K562 (cell line): ENCODE data around the gene SCGB1D4. TPM values are rescaled to one million over a fixed set of nuclear protein-coding genes. Genes with fewer than 3 reads are reported as not detected.

Experiments
- ETV1 ChIP-seq: fragments of 450-650 bp; conservative IDR thresholded peaks from 2 replicates; pipeline ENCODE4 v1.6.1; 2016; ENCODE audit warnings: missing genetic modification characterization, control low read depth, low read depth, missing compliant biosample characterization
- IFI16 ChIP-seq: fragments of 250-450 bp; sonication (Bioruptor Pico); IDR thresholded peaks from 2 replicates; pipeline ENCODE4 v2.1.2; 2022; ENCODE audit warnings: mild to moderate bottlenecking, inconsistent platforms
- MAFF ChIP-seq: IDR thresholded peaks from 2 replicates; pipeline ENCODE4 v1.6.1; 2012; ENCODE audit warnings: low read length, improper control_type of control experiment
- NR2F6 ChIP-seq: fragments of 450-650 bp; formaldehyde crosslinking; IDR thresholded peaks from 2 replicates; pipeline ENCODE4 v1.4.0; 2020; ENCODE audit warnings: mild to moderate bottlenecking
- POLR2AphosphoS5 ChIP-seq: IDR thresholded peaks from 2 replicates; pipeline ENCODE4 v1.6.1; 2011; ENCODE audit warnings: mild to moderate bottlenecking, low read depth, low read length, moderate library complexity; ENCODE audit not compliant: control insufficient read depth, insufficient read depth
- SMARCA5 ChIP-seq: fragments of 450-650 bp; IDR thresholded peaks from 2 replicates; pipeline ENCODE4 v1.6.1; 2016
- SRSF1 ChIP-seq: fragments of 200-400 bp; formaldehyde crosslinking; IDR thresholded peaks from 2 replicates; pipeline ENCODE4 v1.6.1; 2017; ENCODE audit warnings: mild to moderate bottlenecking, low read depth, low read length, moderate library complexity
- ZBED1 ChIP-seq: IDR thresholded peaks from 2 replicates; pipeline ENCODE4 v1.6.1; 2014
- ZNF561 ChIP-seq: fragments of 450-650 bp; formaldehyde crosslinking; conservative IDR thresholded peaks from 2 replicates; pipeline ENCODE4 v1.4.0; 2020; ENCODE audit warnings: mild to moderate bottlenecking, moderate library complexity
- polyA plus RNA-seq, 8 experiments: library from polyadenylated mRNA; depleted of rRNA in 4 of 8; stranded (reverse) in 5 of 8; unstranded in 3 of 8; fragments of >200 nt; fragmentation: Nextera tagmentation in 2 of 8; fragmentation: Illumina TruSeq in 1 of 8; extraction: Ambion mirVana in 2 of 8; extraction: Trizol in 1 of 8; gene quantifications; 2 replicates each; pipeline versions ENCODE4 v1.2.1 to v1.2.3, GENCODE V29; 2011 to 2014; ENCODE audit warnings: inconsistent platforms in 1 of 8, missing spikeins in 1 of 8
- total RNA-seq, 7 experiments: library from RNA; depleted of rRNA in 6 of 7; stranded (reverse); fragments of >200 nt in 6 of 7; fragmentation: Illumina TruSeq in 2 of 7; extraction: Trizol in 2 of 7; gene quantifications; 2 replicates each; pipeline versions ENCODE4 v1.2.1 to v1.2.3, GENCODE V29; 2011 to 2021; ENCODE audit warnings: low replicate concordance in 1 of 7
- TF ChIP-seq, protein P1 (sequence below): sonication (generic); formaldehyde crosslinking; IDR thresholded peaks from 2 replicates; pipeline ENCODE4 v1.8.0; 2022; ENCODE audit warnings: mild to moderate bottlenecking, missing genetic modification reagents, borderline replicate concordance
- TF ChIP-seq, protein P2 (sequence below): sonication (generic); formaldehyde crosslinking; IDR thresholded peaks from 2 replicates; pipeline ENCODE4 v1.8.1; 2022; ENCODE audit warnings: missing genetic modification reagents
- TF ChIP-seq, protein P3 (sequence below), 3 experiments: fragments of 200-800 bp in 1 of 3; fragments of 250-450 bp in 1 of 3; fragments of 450-650 bp in 1 of 3; sonication (Bioruptor Pico) in 1 of 3; sonication (Bioruptor generic) in 1 of 3; formaldehyde crosslinking in 1 of 3; IDR thresholded peaks; 2 replicates each; pipeline versions ENCODE4 v1.6.1 to v1.8.0; 2016 to 2022; ENCODE audit warnings: mild to moderate bottlenecking in 2 of 3, missing genetic modification characterization in 2 of 3, missing compliant biosample characterization in 1 of 3, moderate library complexity in 1 of 3
- TF ChIP-seq, protein P4 (sequence below): sonication (generic); formaldehyde crosslinking; IDR thresholded peaks from 2 replicates; pipeline ENCODE4 v1.8.1; 2023; ENCODE audit warnings: mild to moderate bottlenecking, missing genetic modification reagents, moderate library complexity
- TF ChIP-seq, protein P5 (sequence below): fragments of 450-650 bp; IDR thresholded peaks from 2 replicates; pipeline ENCODE4 v1.6.1; 2016; ENCODE audit warnings: low read depth, mild to moderate bottlenecking, moderate library complexity

SCGB1D4 gene
- total and polyA plus RNA-seq, 9 of the 15 experiments (the other 6 are each of a cell fraction or from before 2014, with no cell fraction given): not detected

DNA sequence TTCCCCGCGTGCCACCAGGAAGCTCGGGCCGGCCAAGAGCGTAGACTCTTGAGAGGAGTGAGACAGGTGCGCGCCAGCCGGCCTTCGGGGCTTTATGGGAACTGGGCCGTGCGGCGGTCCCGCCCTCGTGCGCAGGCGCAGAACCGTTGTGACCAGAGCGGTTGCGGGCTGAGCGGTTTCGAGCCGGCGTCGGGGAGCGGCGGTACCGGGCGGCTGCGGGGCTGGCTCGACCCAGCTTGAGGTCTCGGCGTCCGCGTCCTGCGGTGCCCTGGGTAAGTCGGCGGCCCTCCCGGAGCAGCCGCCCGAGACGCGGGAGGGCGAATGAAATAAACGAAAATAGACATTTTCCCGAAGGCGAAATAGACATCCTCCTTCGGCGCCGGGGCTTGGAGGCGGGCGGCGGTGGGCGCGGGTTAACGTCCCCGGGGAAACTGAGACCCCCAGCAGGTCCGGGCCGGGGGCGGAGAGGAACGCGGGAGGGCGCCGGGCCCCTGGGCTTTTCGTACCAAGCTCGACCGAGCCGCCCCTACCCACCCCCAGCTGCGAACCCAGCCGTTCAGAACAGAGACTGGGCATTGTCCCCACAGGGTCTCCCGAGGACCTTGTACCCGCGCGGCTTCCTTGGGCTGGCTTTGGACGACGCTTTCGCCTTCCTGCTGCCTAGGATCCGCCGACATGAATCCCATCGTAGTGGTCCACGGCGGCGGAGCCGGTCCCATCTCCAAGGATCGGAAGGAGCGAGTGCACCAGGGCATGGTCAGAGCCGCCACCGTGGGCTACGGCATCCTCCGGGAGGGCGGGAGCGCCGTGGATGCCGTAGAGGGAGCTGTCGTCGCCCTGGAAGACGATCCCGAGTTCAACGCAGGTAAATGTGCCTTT is 38.7 kb upstream of the SCGB1D4 start, which contains the start of gene ASRGL1 (continued):
- TF ChIP-seq, protein P1, sequence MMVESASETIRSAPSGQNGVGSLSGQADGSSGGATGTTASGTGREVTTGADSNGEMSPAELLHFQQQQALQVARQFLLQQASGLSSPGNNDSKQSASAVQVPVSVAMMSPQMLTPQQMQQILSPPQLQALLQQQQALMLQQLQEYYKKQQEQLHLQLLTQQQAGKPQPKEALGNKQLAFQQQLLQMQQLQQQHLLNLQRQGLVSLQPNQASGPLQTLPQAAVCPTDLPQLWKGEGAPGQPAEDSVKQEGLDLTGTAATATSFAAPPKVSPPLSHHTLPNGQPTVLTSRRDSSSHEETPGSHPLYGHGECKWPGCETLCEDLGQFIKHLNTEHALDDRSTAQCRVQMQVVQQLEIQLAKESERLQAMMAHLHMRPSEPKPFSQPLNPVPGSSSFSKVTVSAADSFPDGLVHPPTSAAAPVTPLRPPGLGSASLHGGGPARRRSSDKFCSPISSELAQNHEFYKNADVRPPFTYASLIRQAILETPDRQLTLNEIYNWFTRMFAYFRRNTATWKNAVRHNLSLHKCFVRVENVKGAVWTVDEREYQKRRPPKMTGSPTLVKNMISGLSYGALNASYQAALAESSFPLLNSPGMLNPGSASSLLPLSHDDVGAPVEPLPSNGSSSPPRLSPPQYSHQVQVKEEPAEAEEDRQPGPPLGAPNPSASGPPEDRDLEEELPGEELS (CRISPR knock-in tag): no peak
- TF ChIP-seq ZBED1 (no peak), MAFF (no peak), ETV1 (no peak), ZNF561 (CRISPR knock-in tag) (no peak), NR2F6 (no peak), POLR2AphosphoS5 (no peak), SRSF1 (no peak), IFI16 (CRISPR knock-in tag) (no peak), SMARCA5 (no peak)
- TF ChIP-seq, protein P2, sequence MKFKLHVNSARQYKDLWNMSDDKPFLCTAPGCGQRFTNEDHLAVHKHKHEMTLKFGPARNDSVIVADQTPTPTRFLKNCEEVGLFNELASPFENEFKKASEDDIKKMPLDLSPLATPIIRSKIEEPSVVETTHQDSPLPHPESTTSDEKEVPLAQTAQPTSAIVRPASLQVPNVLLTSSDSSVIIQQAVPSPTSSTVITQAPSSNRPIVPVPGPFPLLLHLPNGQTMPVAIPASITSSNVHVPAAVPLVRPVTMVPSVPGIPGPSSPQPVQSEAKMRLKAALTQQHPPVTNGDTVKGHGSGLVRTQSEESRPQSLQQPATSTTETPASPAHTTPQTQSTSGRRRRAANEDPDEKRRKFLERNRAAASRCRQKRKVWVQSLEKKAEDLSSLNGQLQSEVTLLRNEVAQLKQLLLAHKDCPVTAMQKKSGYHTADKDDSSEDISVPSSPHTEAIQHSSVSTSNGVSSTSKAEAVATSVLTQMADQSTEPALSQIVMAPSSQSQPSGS (CRISPR knock-in tag): peak; percentile 50; the same call in 1 of the 2 replicates
- TF ChIP-seq, protein P3, sequence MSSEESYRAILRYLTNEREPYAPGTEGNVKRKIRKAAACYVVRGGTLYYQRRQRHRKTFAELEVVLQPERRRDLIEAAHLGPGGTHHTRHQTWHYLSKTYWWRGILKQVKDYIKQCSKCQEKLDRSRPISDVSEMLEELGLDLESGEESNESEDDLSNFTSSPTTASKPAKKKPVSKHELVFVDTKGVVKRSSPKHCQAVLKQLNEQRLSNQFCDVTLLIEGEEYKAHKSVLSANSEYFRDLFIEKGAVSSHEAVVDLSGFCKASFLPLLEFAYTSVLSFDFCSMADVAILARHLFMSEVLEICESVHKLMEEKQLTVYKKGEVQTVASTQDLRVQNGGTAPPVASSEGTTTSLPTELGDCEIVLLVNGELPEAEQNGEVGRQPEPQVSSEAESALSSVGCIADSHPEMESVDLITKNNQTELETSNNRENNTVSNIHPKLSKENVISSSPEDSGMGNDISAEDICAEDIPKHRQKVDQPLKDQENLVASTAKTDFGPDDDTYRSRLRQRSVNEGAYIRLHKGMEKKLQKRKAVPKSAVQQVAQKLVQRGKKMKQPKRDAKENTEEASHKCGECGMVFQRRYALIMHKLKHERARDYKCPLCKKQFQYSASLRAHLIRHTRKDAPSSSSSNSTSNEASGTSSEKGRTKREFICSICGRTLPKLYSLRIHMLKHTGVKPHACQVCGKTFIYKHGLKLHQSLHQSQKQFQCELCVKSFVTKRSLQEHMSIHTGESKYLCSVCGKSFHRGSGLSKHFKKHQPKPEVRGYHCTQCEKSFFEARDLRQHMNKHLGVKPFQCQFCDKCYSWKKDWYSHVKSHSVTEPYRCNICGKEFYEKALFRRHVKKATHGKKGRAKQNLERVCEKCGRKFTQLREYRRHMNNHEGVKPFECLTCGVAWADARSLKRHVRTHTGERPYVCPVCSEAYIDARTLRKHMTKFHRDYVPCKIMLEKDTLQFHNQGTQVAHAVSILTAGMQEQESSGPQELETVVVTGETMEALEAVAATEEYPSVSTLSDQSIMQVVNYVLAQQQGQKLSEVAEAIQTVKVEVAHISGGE (CRISPR knock-in tag; IDR thresholded peaks at IDR 0.05): peak in 2 of 3 experiments; percentile 23 to 89; a peak in 2 of 6 replicates
- TF ChIP-seq, protein P4, sequence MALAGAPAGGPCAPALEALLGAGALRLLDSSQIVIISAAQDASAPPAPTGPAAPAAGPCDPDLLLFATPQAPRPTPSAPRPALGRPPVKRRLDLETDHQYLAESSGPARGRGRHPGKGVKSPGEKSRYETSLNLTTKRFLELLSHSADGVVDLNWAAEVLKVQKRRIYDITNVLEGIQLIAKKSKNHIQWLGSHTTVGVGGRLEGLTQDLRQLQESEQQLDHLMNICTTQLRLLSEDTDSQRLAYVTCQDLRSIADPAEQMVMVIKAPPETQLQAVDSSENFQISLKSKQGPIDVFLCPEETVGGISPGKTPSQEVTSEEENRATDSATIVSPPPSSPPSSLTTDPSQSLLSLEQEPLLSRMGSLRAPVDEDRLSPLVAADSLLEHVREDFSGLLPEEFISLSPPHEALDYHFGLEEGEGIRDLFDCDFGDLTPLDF (CRISPR knock-in tag): peak; percentile 68; the same call in 1 of the 2 replicates
- TF ChIP-seq, protein P5, sequence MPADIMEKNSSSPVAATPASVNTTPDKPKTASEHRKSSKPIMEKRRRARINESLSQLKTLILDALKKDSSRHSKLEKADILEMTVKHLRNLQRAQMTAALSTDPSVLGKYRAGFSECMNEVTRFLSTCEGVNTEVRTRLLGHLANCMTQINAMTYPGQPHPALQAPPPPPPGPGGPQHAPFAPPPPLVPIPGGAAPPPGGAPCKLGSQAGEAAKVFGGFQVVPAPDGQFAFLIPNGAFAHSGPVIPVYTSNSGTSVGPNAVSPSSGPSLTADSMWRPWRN: no peak
